ENCODE results near the gene TTC9.

DNA sequence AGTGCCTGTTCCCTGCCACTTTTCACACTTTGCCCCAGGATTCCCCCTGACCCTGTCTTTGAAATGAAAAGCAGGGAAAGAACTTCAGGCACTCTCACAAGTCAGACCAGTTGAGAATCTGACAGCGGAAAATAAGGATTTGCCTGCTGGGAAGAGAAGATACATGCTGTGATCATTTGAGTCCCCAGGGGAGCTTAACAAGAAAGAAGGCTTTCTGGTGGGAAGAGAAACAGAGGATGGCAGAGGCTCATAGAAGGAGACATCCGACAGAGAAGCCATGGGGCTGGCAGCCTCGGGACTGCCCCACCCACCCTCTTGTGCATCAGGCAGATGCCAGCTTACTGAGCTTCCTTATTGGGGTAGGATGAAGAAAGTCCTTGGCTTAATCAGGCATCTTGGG is 11.9 kb downstream of the TTC9 start:
- TF ChIP-seq, protein P1, sequence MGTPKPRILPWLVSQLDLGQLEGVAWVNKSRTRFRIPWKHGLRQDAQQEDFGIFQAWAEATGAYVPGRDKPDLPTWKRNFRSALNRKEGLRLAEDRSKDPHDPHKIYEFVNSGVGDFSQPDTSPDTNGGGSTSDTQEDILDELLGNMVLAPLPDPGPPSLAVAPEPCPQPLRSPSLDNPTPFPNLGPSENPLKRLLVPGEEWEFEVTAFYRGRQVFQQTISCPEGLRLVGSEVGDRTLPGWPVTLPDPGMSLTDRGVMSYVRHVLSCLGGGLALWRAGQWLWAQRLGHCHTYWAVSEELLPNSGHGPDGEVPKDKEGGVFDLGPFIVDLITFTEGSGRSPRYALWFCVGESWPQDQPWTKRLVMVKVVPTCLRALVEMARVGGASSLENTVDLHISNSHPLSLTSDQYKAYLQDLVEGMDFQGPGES (IDR thresholded peaks at IDR 0.05): no peak
- TF ChIP-seq, protein P2, sequence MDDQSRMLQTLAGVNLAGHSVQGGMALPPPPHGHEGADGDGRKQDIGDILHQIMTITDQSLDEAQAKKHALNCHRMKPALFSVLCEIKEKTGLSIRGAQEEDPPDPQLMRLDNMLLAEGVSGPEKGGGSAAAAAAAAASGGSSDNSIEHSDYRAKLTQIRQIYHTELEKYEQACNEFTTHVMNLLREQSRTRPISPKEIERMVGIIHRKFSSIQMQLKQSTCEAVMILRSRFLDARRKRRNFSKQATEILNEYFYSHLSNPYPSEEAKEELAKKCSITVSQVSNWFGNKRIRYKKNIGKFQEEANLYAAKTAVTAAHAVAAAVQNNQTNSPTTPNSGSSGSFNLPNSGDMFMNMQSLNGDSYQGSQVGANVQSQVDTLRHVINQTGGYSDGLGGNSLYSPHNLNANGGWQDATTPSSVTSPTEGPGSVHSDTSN (IDR thresholded peaks at IDR 0.05; ENCODE audit: insufficient replicate concordance, low read depth, low read length): no peak
- TF ChIP-seq, protein P3, sequence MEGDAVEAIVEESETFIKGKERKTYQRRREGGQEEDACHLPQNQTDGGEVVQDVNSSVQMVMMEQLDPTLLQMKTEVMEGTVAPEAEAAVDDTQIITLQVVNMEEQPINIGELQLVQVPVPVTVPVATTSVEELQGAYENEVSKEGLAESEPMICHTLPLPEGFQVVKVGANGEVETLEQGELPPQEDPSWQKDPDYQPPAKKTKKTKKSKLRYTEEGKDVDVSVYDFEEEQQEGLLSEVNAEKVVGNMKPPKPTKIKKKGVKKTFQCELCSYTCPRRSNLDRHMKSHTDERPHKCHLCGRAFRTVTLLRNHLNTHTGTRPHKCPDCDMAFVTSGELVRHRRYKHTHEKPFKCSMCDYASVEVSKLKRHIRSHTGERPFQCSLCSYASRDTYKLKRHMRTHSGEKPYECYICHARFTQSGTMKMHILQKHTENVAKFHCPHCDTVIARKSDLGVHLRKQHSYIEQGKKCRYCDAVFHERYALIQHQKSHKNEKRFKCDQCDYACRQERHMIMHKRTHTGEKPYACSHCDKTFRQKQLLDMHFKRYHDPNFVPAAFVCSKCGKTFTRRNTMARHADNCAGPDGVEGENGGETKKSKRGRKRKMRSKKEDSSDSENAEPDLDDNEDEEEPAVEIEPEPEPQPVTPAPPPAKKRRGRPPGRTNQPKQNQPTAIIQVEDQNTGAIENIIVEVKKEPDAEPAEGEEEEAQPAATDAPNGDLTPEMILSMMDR (IDR thresholded peaks at IDR 0.05 in 2 of 3, conservative IDR thresholded peaks at IDR 0.05 in 1 of 3; ENCODE audit: control insufficient read depth in 2 of 3, extremely low read depth in 1 of 3, insufficient read depth in 1 of 3, low read depth in 3 of 3, low read length in 3 of 3): no peak
- no peak for TF ChIP-seq POLR2A (IDR thresholded peaks at IDR 0.05; ENCODE audit: low read depth, low read length)
- no peak for TF ChIP-seq MYC (IDR thresholded peaks at IDR 0.05; ENCODE audit: insufficient read depth, insufficient read length, insufficient replicate concordance, low read length, severe bottlenecking)
- TF ChIP-seq, protein P4, sequence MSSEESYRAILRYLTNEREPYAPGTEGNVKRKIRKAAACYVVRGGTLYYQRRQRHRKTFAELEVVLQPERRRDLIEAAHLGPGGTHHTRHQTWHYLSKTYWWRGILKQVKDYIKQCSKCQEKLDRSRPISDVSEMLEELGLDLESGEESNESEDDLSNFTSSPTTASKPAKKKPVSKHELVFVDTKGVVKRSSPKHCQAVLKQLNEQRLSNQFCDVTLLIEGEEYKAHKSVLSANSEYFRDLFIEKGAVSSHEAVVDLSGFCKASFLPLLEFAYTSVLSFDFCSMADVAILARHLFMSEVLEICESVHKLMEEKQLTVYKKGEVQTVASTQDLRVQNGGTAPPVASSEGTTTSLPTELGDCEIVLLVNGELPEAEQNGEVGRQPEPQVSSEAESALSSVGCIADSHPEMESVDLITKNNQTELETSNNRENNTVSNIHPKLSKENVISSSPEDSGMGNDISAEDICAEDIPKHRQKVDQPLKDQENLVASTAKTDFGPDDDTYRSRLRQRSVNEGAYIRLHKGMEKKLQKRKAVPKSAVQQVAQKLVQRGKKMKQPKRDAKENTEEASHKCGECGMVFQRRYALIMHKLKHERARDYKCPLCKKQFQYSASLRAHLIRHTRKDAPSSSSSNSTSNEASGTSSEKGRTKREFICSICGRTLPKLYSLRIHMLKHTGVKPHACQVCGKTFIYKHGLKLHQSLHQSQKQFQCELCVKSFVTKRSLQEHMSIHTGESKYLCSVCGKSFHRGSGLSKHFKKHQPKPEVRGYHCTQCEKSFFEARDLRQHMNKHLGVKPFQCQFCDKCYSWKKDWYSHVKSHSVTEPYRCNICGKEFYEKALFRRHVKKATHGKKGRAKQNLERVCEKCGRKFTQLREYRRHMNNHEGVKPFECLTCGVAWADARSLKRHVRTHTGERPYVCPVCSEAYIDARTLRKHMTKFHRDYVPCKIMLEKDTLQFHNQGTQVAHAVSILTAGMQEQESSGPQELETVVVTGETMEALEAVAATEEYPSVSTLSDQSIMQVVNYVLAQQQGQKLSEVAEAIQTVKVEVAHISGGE (CRISPR knock-in tag; IDR thresholded peaks at IDR 0.05): no peak
- TF ChIP-seq ZZZ3 (IDR thresholded peaks at IDR 0.05; ENCODE audit: control insufficient read depth, insufficient read length, low read depth): no peak
- no peak for TF ChIP-seq HDGF (IDR thresholded peaks at IDR 0.05)
- no peak for TF ChIP-seq SMAD1 (IDR thresholded peaks at IDR 0.05; ENCODE audit: low read depth, partially characterized antibody)
- no peak for TF ChIP-seq CREB1 (IDR thresholded peaks at IDR 0.05; ENCODE audit: low read depth)
- no peak for TF ChIP-seq CHD2 (IDR thresholded peaks at IDR 0.05; ENCODE audit: borderline replicate concordance, low read depth, low read length)
- TF ChIP-seq POLR2AphosphoS5 (IDR thresholded peaks at IDR 0.05; ENCODE audit: low read length): no peak
- TF ChIP-seq BHLHE40 (IDR thresholded peaks at IDR 0.05; ENCODE audit: borderline replicate concordance in 1 of 2, low read depth in 2 of 2, low read length in 1 of 2): no peak

All from GM12878 (cell line).